ENCODE data around the gene RPUSD2. TPM values are rescaled to one million over a fixed set of nuclear protein-coding genes. Genes with fewer than 3 reads are reported as not detected.

Gene RPUSD2
- total RNA-seq, 1 donor from 2014 or later: 10.4 TPM

DNA sequence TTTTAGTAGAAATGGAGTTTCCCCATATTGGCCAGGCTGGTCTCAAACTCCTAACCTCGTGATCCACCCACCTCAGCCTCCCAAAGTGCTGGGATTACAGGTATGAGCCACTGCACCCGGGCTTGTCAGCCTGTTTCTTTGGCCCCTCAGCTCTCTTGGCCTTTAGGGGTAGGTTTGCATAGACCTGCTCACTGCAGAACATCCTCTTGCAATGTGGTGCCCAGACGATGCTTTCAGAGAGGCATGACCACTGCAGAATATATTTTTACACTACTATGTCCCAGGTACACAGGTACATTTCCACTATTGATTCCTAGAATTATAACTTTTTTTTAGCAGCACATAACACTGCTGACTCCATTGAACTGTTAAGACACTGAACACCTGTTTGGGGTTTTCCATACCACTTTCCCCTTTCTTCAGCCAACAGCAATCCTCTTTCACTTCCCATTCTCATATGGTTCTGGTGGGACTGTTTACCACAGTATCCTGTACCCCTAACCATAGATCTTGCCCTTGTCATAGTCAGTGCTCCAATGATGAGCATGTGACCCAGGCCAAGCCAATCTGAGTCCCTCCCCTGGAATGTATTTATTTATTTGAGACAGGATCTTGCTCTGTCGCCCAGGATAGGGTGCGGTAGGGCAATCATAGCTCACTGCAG is 25.3 kb upstream of the RPUSD2 start:
- peaks cover 0 to 3% (median 0%) of the 10 kb centered on the region in 3 donors for H3K36me3 ChIP-seq (ENCODE audit: control insufficient read depth in 3 of 3, insufficient read depth in 3 of 3, low read length in 3 of 3)
- no peak overlapping the region for H3K27ac ChIP-seq (ENCODE audit: low read depth, low read length)
- peaks cover 11 to 21% (median 14%) of the 10 kb centered on the region in 3 donors for H3K4me1 ChIP-seq (ENCODE audit: control insufficient read depth in 3 of 3, insufficient read depth in 3 of 3, low read length in 3 of 3)
- no peak overlapping the region for H3K9ac ChIP-seq (ENCODE audit: low read depth in 1 of 3, low read length in 3 of 3)
- no peaks in the 10 kb centered on the region for H3K27me3 ChIP-seq (ENCODE audit: control insufficient read depth in 3 of 3, insufficient read depth in 3 of 3, low read length in 3 of 3)
- H3K9me3 ChIP-seq (ENCODE audit: control insufficient read depth in 3 of 3, low read length in 3 of 3): no peaks in the 10 kb centered on the region
- no peak overlapping the region for H3K4me3 ChIP-seq (ENCODE audit: low read length in 3 of 3)

DNA sequence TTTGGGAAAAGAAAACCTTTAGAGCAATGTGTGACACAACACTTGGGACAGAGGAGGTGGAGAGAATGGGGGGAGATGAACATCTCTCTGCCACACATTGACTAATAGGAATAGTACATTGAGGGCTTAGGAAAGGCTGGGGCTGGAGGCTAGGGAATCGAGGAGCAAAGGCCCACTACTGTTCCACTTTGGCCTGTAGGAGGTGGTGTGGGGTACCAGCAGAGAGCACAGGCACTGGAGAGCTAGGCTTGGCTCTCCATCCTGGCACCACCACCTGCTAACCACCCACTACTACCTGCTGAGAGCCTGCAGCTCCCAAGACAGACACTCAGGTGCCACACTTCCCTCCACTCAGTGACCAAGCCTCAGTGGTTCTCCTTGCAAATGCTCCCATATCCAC is 23.6 kb upstream of the RPUSD2 start:
- no peaks in the 10 kb centered on the region for H3K36me3 ChIP-seq (ENCODE audit: control insufficient read depth in 3 of 3, insufficient read depth in 3 of 3, low read length in 3 of 3)
- no peak overlapping the region for H3K9ac ChIP-seq (ENCODE audit: low read depth in 1 of 3, low read length in 3 of 3)
- H3K4me1 ChIP-seq (ENCODE audit: control insufficient read depth in 3 of 3, insufficient read depth in 3 of 3, low read length in 3 of 3): peaks cover 23 to 38% (median 26%) of the 10 kb centered on the region in 3 donors
- H3K4me3 ChIP-seq (ENCODE audit: low read length in 3 of 3): no peak overlapping the region
- H3K9me3 ChIP-seq (ENCODE audit: control insufficient read depth in 3 of 3, low read length in 3 of 3): no peaks in the 10 kb centered on the region
- no peaks in the 10 kb centered on the region for H3K27me3 ChIP-seq (ENCODE audit: control insufficient read depth in 3 of 3, insufficient read depth in 3 of 3, low read length in 3 of 3)
- no peak overlapping the region for H3K27ac ChIP-seq (ENCODE audit: low read depth, low read length)

DNA sequence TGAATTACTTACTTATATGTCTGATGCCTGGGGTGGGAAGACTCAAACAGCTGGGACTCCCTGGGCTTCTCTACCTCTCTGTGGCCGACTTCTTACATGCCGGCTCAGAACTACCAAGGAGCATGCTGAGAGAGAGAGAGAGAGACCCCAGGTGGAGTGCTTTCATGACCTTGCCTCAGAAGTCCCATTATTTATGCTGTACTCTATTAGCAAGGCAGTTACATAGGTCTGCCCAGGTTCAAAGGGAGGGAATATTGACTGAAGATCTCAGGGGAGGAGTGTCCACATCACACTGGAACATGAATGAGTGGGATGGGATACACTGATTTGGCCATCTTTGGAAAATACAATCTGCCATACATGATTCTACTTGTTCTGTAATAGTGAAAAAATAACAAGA is 20.5 kb upstream of the RPUSD2 start:
- Histone ChIP-seq H3K9ac (ENCODE audit: low read depth in 1 of 3, low read length in 3 of 3) (no peak overlapping the region), H3K36me3 (ENCODE audit: control insufficient read depth in 3 of 3, insufficient read depth in 3 of 3, low read length in 3 of 3) (peaks cover 0 to 8% (median 0%) of the 10 kb centered on the region in 3 donors)

GRCh38 chr15:40549894-40550293 is 19.2 kb upstream of the RPUSD2 start:
- H3K36me3 ChIP-seq (ENCODE audit: control insufficient read depth in 3 of 3, insufficient read depth in 3 of 3, low read length in 3 of 3): peaks cover 0 to 12% (median 0%) of the 10 kb centered on the region in 3 donors
- H3K9ac ChIP-seq (ENCODE audit: low read depth in 1 of 3, low read length in 3 of 3): peak overlapping the region in 2 of 3 donors; percentile 36 to 58
- no peaks in the 10 kb centered on the region for H3K9me3 ChIP-seq (ENCODE audit: control insufficient read depth in 3 of 3, low read length in 3 of 3)
- peak overlapping the region; percentile 19 to 52 (median 41) for H3K4me3 ChIP-seq (ENCODE audit: low read length in 3 of 3)
- no peaks in the 10 kb centered on the region for H3K27me3 ChIP-seq (ENCODE audit: control insufficient read depth in 3 of 3, insufficient read depth in 3 of 3, low read length in 3 of 3)
- peaks cover 44 to 73% (median 52%) of the 10 kb centered on the region in 3 donors for H3K4me1 ChIP-seq (ENCODE audit: control insufficient read depth in 3 of 3, insufficient read depth in 3 of 3, low read length in 3 of 3)
- peak overlapping the region; percentile 93 for H3K27ac ChIP-seq (ENCODE audit: low read depth, low read length)

More for the DNA sequence above, 20.5 kb upstream of the RPUSD2 start:
- Histone ChIP-seq H3K27me3 (ENCODE audit: control insufficient read depth in 3 of 3, insufficient read depth in 3 of 3, low read length in 3 of 3) (no peaks in the 10 kb centered on the region), H3K4me1 (ENCODE audit: control insufficient read depth in 3 of 3, insufficient read depth in 3 of 3, low read length in 3 of 3) (peaks cover 34 to 61% (median 41%) of the 10 kb centered on the region in 3 donors), H3K4me3 (ENCODE audit: low read length in 3 of 3) (no peak overlapping the region), H3K27ac (ENCODE audit: low read depth, low read length) (peak overlapping the region; percentile 93), H3K9me3 (ENCODE audit: control insufficient read depth in 3 of 3, low read length in 3 of 3) (no peaks in the 10 kb centered on the region)

GRCh38 chr15:40550341-40551037 is 18.6 kb upstream of the RPUSD2 start:
- H3K27me3 ChIP-seq (ENCODE audit: control insufficient read depth in 3 of 3, insufficient read depth in 3 of 3, low read length in 3 of 3): no peaks in the 10 kb centered on the region

GRCh38 chr15:40554161-40554525 is 15.0 kb upstream of the RPUSD2 start:
- Histone ChIP-seq H3K4me3 (ENCODE audit: low read length in 3 of 3) (peak overlapping the region; percentile 33 to 52 (median 43)), H3K4me1 (ENCODE audit: control insufficient read depth in 3 of 3, insufficient read depth in 3 of 3, low read length in 3 of 3) (peaks cover 37 to 51% (median 37%) of the 10 kb centered on the region in 3 donors)

More at GRCh38 chr15:40550341-40551037, 18.6 kb upstream of the RPUSD2 start:
- no peaks in the 10 kb centered on the region for H3K9me3 ChIP-seq (ENCODE audit: control insufficient read depth in 3 of 3, low read length in 3 of 3)
- peak overlapping the region; percentile 93 for H3K27ac ChIP-seq (ENCODE audit: low read depth, low read length)
- H3K36me3 ChIP-seq (ENCODE audit: control insufficient read depth in 3 of 3, insufficient read depth in 3 of 3, low read length in 3 of 3): peaks cover 0 to 13% (median 3%) of the 10 kb centered on the region in 3 donors
- peaks cover 46 to 76% (median 54%) of the 10 kb centered on the region in 3 donors for H3K4me1 ChIP-seq (ENCODE audit: control insufficient read depth in 3 of 3, insufficient read depth in 3 of 3, low read length in 3 of 3)
- H3K9ac ChIP-seq (ENCODE audit: low read depth in 1 of 3, low read length in 3 of 3): peak overlapping the region in 2 of 3 donors; percentile 36 to 58
- H3K4me3 ChIP-seq (ENCODE audit: low read length in 3 of 3): peak overlapping the region in 2 of 3 donors; percentile 36 to 45

DNA sequence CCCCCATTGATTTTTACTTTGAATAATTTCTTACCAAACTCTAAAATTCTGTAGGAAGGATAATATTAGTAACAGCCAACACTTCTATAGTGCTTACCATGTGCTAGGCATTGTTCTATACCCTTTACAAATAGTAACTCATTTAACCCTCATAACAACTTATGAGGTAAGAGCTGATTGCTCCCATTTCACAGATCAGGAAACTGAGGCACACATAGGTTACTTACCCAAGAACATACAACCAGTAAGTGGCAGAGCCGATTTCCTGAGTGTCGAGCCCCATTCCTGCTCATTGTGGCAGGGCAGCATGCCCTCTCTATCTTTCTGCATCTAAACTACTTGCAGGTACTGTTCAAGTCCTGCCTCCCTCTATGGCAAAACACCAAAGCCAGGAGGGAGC is 13.2 kb upstream of the RPUSD2 start:
- Histone ChIP-seq H3K4me1 (ENCODE audit: control insufficient read depth in 3 of 3, insufficient read depth in 3 of 3, low read length in 3 of 3) (peaks cover 24 to 34% (median 27%) of the 10 kb centered on the region in 3 donors), H3K27ac (ENCODE audit: low read depth, low read length) (no peak overlapping the region), H3K36me3 (ENCODE audit: control insufficient read depth in 3 of 3, insufficient read depth in 3 of 3, low read length in 3 of 3) (peaks cover 5 to 23% (median 8%) of the 10 kb centered on the region in 3 donors), H3K27me3 (ENCODE audit: control insufficient read depth in 3 of 3, insufficient read depth in 3 of 3, low read length in 3 of 3) (no peaks in the 10 kb centered on the region), H3K4me3 (ENCODE audit: low read length in 3 of 3) (no peak overlapping the region), H3K9ac (ENCODE audit: low read depth in 1 of 3, low read length in 3 of 3) (no peak overlapping the region), H3K9me3 (ENCODE audit: control insufficient read depth in 3 of 3, low read length in 3 of 3) (no peaks in the 10 kb centered on the region)

More at GRCh38 chr15:40554161-40554525, 15.0 kb upstream of the RPUSD2 start:
- Histone ChIP-seq H3K9ac (ENCODE audit: low read depth in 1 of 3, low read length in 3 of 3) (peak overlapping the region in 2 of 3 donors; percentile 41 to 72), H3K36me3 (ENCODE audit: control insufficient read depth in 3 of 3, insufficient read depth in 3 of 3, low read length in 3 of 3) (peaks cover 5 to 23% (median 8%) of the 10 kb centered on the region in 3 donors), H3K27ac (ENCODE audit: low read depth, low read length) (peak overlapping the region; percentile 88), H3K27me3 (ENCODE audit: control insufficient read depth in 3 of 3, insufficient read depth in 3 of 3, low read length in 3 of 3) (no peaks in the 10 kb centered on the region), H3K9me3 (ENCODE audit: control insufficient read depth in 3 of 3, low read length in 3 of 3) (no peaks in the 10 kb centered on the region)

DNA sequence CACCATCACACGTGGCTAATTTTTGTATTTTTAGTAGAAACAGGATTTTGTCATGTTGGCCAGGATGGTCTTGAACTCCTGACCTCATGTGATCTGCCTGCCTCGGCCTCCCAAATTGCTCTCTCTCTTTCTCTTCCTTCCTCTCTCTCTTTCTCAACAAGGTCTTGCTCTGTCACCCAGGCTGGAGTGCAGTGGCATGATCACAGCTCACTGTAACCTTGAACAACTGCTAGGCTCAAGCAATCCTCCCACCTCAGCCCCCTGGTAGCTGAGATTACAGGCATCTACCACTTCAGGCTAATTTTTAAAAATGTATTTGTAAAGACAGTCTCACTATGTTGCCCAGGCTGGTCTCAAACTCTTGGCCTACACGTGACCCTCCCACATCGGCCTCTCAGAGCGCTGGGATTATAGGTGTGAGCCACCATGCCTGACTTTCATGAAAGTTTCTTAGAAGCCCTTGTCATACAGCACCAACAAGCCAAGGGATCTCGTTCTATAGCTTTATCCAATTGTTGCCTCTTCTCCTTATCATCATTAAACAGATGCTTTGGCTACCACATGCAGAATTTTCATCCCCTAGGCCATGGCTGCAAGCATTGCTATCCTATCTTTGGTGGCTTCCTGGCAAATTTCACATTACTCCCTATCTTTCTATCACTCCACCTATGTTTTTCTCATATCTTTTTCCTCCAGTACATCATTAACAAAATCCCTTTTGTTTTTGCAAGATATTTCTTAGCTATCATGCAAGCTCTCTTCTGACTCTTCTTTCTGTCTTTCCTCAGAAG is 10.0 kb upstream of the RPUSD2 start:
- Histone ChIP-seq H3K27ac (ENCODE audit: low read depth, low read length) (no peak overlapping the region), H3K27me3 (ENCODE audit: control insufficient read depth in 3 of 3, insufficient read depth in 3 of 3, low read length in 3 of 3) (no peaks in the 10 kb centered on the region), H3K4me3 (ENCODE audit: low read length in 3 of 3) (no peak overlapping the region), H3K4me1 (ENCODE audit: control insufficient read depth in 3 of 3, insufficient read depth in 3 of 3, low read length in 3 of 3) (peaks cover 18 to 29% (median 23%) of the 10 kb centered on the region in 3 donors), H3K36me3 (ENCODE audit: control insufficient read depth in 3 of 3, insufficient read depth in 3 of 3, low read length in 3 of 3) (peaks cover 5 to 14% (median 12%) of the 10 kb centered on the region in 3 donors), H3K9ac (ENCODE audit: low read depth in 1 of 3, low read length in 3 of 3) (no peak overlapping the region), H3K9me3 (ENCODE audit: control insufficient read depth in 3 of 3, low read length in 3 of 3) (no peaks in the 10 kb centered on the region)

DNA sequence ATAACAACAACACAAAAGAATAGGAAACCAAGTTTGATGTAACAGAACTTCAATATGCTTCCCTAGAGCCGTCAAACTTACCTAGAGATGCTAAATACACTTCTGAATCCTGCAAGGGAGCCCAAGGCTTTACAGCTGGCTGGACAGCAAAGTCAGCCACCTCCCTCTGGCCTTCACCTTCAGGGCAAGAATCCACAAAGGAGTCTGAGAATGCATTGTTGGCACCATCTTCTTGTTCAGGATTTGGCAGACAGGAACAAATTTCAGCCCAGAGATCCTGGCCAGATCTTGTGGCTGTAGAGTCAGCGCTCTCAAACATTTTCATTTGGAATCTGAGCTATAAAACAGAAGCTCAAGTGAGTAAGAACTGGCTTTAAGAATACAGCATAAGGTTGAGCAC is 6.4 kb upstream of the RPUSD2 start:
- no peaks in the 10 kb centered on the region for H3K27me3 ChIP-seq (ENCODE audit: control insufficient read depth in 3 of 3, insufficient read depth in 3 of 3, low read length in 3 of 3)
- peaks cover 5 to 30% (median 21%) of the 10 kb centered on the region in 3 donors for H3K4me1 ChIP-seq (ENCODE audit: control insufficient read depth in 3 of 3, insufficient read depth in 3 of 3, low read length in 3 of 3)
- H3K27ac ChIP-seq (ENCODE audit: low read depth, low read length): no peak overlapping the region
- H3K4me3 ChIP-seq (ENCODE audit: low read length in 3 of 3): peak overlapping the region in 1 of 3 donors; percentile 14
- H3K9me3 ChIP-seq (ENCODE audit: control insufficient read depth in 3 of 3, low read length in 3 of 3): no peaks in the 10 kb centered on the region
- H3K36me3 ChIP-seq (ENCODE audit: control insufficient read depth in 3 of 3, insufficient read depth in 3 of 3, low read length in 3 of 3): peaks cover 0 to 4% (median 3%) of the 10 kb centered on the region in 3 donors
- H3K9ac ChIP-seq (ENCODE audit: low read depth in 1 of 3, low read length in 3 of 3): no peak overlapping the region

Measured in skeletal muscle tissue (tissue), 4 donors.